Aorta (tissue), 5 donors: ENCODE data around the gene DCST2. TPM values are rescaled to one million over a fixed set of nuclear protein-coding genes. Genes with fewer than 3 reads are reported as not detected.
"Not testable (repeated sequence)": the region's sequence is repeated elsewhere in the genome, so short reads cannot be mapped to it uniquely, and the experiment has no call there.

Experiments used
- ATAC-seq: fragments of 200-7000 bp; cut with Tn5 transposase; one replicate; pipeline ENCODE4 v1.9.1; 2022; ENCODE audit warnings: moderate library complexity; ENCODE audit not compliant: low FRiP score
- DNase-seq, 2 donors: peaks; one replicate each; pipeline ENCODE4 v3.0.0-alpha.2; 2020
- H3K27ac ChIP-seq, 2 donors: one replicate each; pipeline ENCODE4 v1.5.1; 2013; ENCODE audit warnings: low read length in 2 of 2, mild to moderate bottlenecking in 2 of 2, moderate library complexity in 2 of 2, control low read depth in 1 of 2, inconsistent platforms in 1 of 2, low read depth in 1 of 2
- H3K27me3 ChIP-seq, 2 donors: one replicate each; pipeline ENCODE4 v1.6.1; 2013; ENCODE audit warnings: control low read depth in 1 of 2, low read length in 1 of 2, mild to moderate bottlenecking in 1 of 2, moderate library complexity in 1 of 2; ENCODE audit not compliant: insufficient read depth in 2 of 2, control insufficient read depth in 1 of 2
- H3K36me3 ChIP-seq, 2 donors: one replicate each; pipeline ENCODE4 v1.6.1; 2013; ENCODE audit warnings: control low read depth in 1 of 2, low read length in 1 of 2, mild to moderate bottlenecking in 1 of 2; ENCODE audit not compliant: insufficient read depth in 2 of 2, control insufficient read depth in 1 of 2
- H3K4me1 ChIP-seq, 2 donors: one replicate each; pipeline ENCODE4 v1.6.1; 2013; ENCODE audit warnings: low read length in 2 of 2, control low read depth in 1 of 2, mild to moderate bottlenecking in 1 of 2, moderate library complexity in 1 of 2; ENCODE audit not compliant: insufficient read depth in 2 of 2, control insufficient read depth in 1 of 2
- H3K4me3 ChIP-seq, 2 donors: one replicate each; pipeline ENCODE4 v1.5.1; 2013; ENCODE audit warnings: low read length in 2 of 2, control low read depth in 1 of 2, mild to moderate bottlenecking in 1 of 2
- H3K9me3 ChIP-seq: one replicate; pipeline ENCODE4 v1.6.1; 2013; ENCODE audit warnings: mild to moderate bottlenecking, low read length; ENCODE audit not compliant: control insufficient read depth
- WGBS, 2 donors: extraction: QIAGEN DNeasy Blood & Tissue Kit; methylation state at CpG; one replicate each; pipeline ENCODE4 v1.1.7; 2013; 5-methylcytosine and 5-hydroxymethylcytosine counted together
- intact Hi-C, 2 donors: fragments of 100-400 bp; cut with DNase I; formaldehyde crosslinking; loops; one replicate each; pipeline versions ENCODE4 v1.14.2 to v1.15.0; 2022
- polyA plus RNA-seq, 2 donors: library from polyadenylated mRNA; stranded (reverse); fragments of 200-250 nt; gene quantifications; one replicate each; pipeline ENCODE4 v1.2.3, GENCODE V29; 2013
- total RNA-seq, 2 donors: library from RNA; stranded (reverse); fragmentation: NEBNext Ultra II Directional; extraction: Animal tissue kit (Norgen Biotek cat#: 25700); gene quantifications; one replicate each; pipeline ENCODE4 v1.2.1, GENCODE V29; 2021
- donor health status: healthy with polysubstance abuse.
- donor health status: Bipolar disorder and iron deficiency.
- donor health status: DM: no; HTN: no; CAD: no.
- donor health status: DM: no; HTN: no; CAD: no.
- donor health status: DM: yes; HTN: yes; CAD: no.

Gene DCST2
- total and polyA plus RNA-seq, 4 donors, result 0.25 to 5.6 (median 1.3) TPM

GRCh38 chr1:154995301-154995983 is 38.1 kb downstream of the DCST2 start:
- H3K4me1 ChIP-seq, H3K27ac ChIP-seq, H3K27me3 ChIP-seq, H3K9me3 ChIP-seq, ATAC-seq, H3K4me3 ChIP-seq, intact Hi-C loops, H3K36me3 ChIP-seq: not testable (repeated sequence)
- DNase-seq, result peak in 1 of 2 donors; percentile 13
- WGBS, 2 donors, result 58 to 62% methylated on average over 13 of the region's 13 CpGs

GRCh38 chr1:154994591-154994990 is 39.0 kb downstream of the DCST2 start:
- no peaks in the 10 kb centered on the region for H3K9me3 ChIP-seq
- intact Hi-C loops, result no loop called here
- WGBS, 2 donors, result 65 to 86% methylated on average over 3 of the region's 3 CpGs

GRCh38 chr1:154994269-154994587 is 39.4 kb downstream of the DCST2 start:
- 18 to 30% methylated on average over 1 of the region's 1 CpG for WGBS, 2 donors
- Histone ChIP-seq H3K4me1 (no peaks in the 10 kb centered on the region), H3K4me3 (no peak overlapping the region), H3K36me3 (peaks cover under 1 to 4% of the 10 kb centered on the region in 2 donors), H3K27ac (no peak overlapping the region), H3K9me3 (no peaks in the 10 kb centered on the region), H3K27me3 (no peaks in the 10 kb centered on the region)
- ATAC-seq (no peak), DNase-seq (no peak)
- intact Hi-C loops, result no loop called here

More at GRCh38 chr1:154994591-154994990, 39.0 kb downstream of the DCST2 start:
- no peak overlapping the region for H3K27ac ChIP-seq
- no peaks in the 10 kb centered on the region for H3K4me1 ChIP-seq
- H3K36me3 ChIP-seq, result peaks cover 0 to 4% of the 10 kb centered on the region in 2 donors
- DNase-seq (no peak), ATAC-seq (no peak)
- no peak overlapping the region for H3K4me3 ChIP-seq
- no peaks in the 10 kb centered on the region for H3K27me3 ChIP-seq

- DNase-seq (peak in 1 of 2 donors; percentile 40), ATAC-seq (no peak)
- intact Hi-C loops, result no loop called here
- no peaks in the 10 kb centered on the region for H3K9me3 ChIP-seq
- 70 to 75% methylated on average over 8 of the region's 8 CpGs for WGBS, 2 donors
- H3K27ac ChIP-seq, result no peak within 1 kb of the TSS
- H3K4me3 ChIP-seq, result no peak within 1 kb of the TSS
- H3K36me3 ChIP-seq, result peaks cover 2 to 4% of the 10 kb centered on the region in 2 donors
- no peaks in the 10 kb centered on the region for H3K4me1 ChIP-seq
- H3K27me3 ChIP-seq, result no peaks in the 10 kb centered on the region
Observed at GRCh38 chr1:154993572-154994268, 39.9 kb downstream of the DCST2 start, which contains the start of gene LENEP. LENEP (plus strand) TSS chr1:154993586; CDS start chr1:154993608, 22 bp downstream.

- 83 to 84% methylated on average over 14 of the region's 14 CpGs for WGBS, 2 donors
- Histone ChIP-seq H3K4me3 (no peak overlapping the region), H3K36me3 (peaks cover 2 to 4% of the 10 kb centered on the region in 2 donors), H3K9me3 (no peaks in the 10 kb centered on the region), H3K27ac (no peak overlapping the region), H3K4me1 (no peaks in the 10 kb centered on the region), H3K27me3 (no peaks in the 10 kb centered on the region)
- intact Hi-C loops, result no loop called here
- DNase-seq (peak in 1 of 2 donors; percentile 33), ATAC-seq (no peak)
Observed at GRCh38 chr1:154992721-154993571, 40.6 kb downstream of the DCST2 start.

- intact Hi-C loops, result no loop called here
- Histone ChIP-seq H3K27ac (no peak overlapping the region), H3K27me3 (no peaks in the 10 kb centered on the region), H3K9me3 (no peaks in the 10 kb centered on the region), H3K36me3 (peaks cover 2 to 4% of the 10 kb centered on the region in 2 donors), H3K4me1 (no peaks in the 10 kb centered on the region), H3K4me3 (no peak overlapping the region)
- ATAC-seq (no peak), DNase-seq (no peak)
- 91 to 92% methylated on average over 8 of the region's 8 CpGs for WGBS, 2 donors
Observed at GRCh38 chr1:154990276-154990675, 43.3 kb downstream of the DCST2 start.

GRCh38 chr1:154989195-154989860 is 44.3 kb downstream of the DCST2 start:
- no peak for DNase-seq
- WGBS, 2 donors, result 84 to 85% methylated on average over 3 of the region's 3 CpGs

More at GRCh38 chr1:154989195-154989860, 44.3 kb downstream of the DCST2 start:
- H3K9me3 ChIP-seq, result no peaks in the 10 kb centered on the region
- no peak for ATAC-seq
- H3K27ac ChIP-seq, result no peak overlapping the region
- no peak overlapping the region for H3K4me3 ChIP-seq
- H3K36me3 ChIP-seq, result peaks cover 2 to 4% of the 10 kb centered on the region in 2 donors
- H3K27me3 ChIP-seq, result no peaks in the 10 kb centered on the region
- no peaks in the 10 kb centered on the region for H3K4me1 ChIP-seq
- intact Hi-C loops, result no loop called here
